WTC11 (cell line): Measurements from ENCODE around the gene TNPO3.
"Not testable (repeated sequence)": the region's sequence is repeated elsewhere in the genome, so short reads cannot be mapped to it uniquely, and the experiment has no call there.

Experiments used
- ATF1 ChIP-seq: sonication (generic); formaldehyde crosslinking; IDR thresholded peaks from 2 replicates; pipeline ENCODE4 v1.8.1; 2023; ENCODE audit warnings: mild to moderate bottlenecking, moderate library complexity, missing genetic modification reagents
- ATF6 ChIP-seq: sonication (generic); formaldehyde crosslinking; IDR thresholded peaks from 2 replicates; pipeline ENCODE4 v1.8.1; 2023; ENCODE audit warnings: mild to moderate bottlenecking, missing genetic modification reagents
- CREB1 ChIP-seq: sonication (generic); formaldehyde crosslinking; IDR thresholded peaks from 2 replicates; pipeline ENCODE4 v1.8.0; 2023; ENCODE audit warnings: mild to moderate bottlenecking, missing genetic modification reagents
- CTCF ChIP-seq: fragments of 200-600 bp; IDR thresholded peaks from 2 replicates; pipeline ENCODE4 v1.8.0; 2022; ENCODE audit warnings: antibody characterized with exemption
- FOXK1 ChIP-seq: sonication (generic); formaldehyde crosslinking; IDR thresholded peaks from 2 replicates; pipeline ENCODE4 v1.8.0; 2022; ENCODE audit warnings: mild to moderate bottlenecking, moderate library complexity, missing genetic modification reagents
- MAX ChIP-seq: sonication (generic); formaldehyde crosslinking; IDR thresholded peaks from 2 replicates; pipeline ENCODE4 v1.8.0; 2022; ENCODE audit warnings: mild to moderate bottlenecking, missing genetic modification reagents
- STAT6 ChIP-seq: sonication (generic); formaldehyde crosslinking; conservative IDR thresholded peaks from 2 replicates; pipeline ENCODE4 v1.8.1; 2023; ENCODE audit warnings: mild to moderate bottlenecking, low read depth, missing genetic modification reagents, moderate library complexity
- TP53 ChIP-seq: sonication (generic); formaldehyde crosslinking; IDR thresholded peaks from 2 replicates; pipeline ENCODE4 v1.8.1; 2023; ENCODE audit warnings: mild to moderate bottlenecking, missing genetic modification reagents

- not testable (repeated sequence) for TF ChIP-seq CREB1; MAX; CTCF; FOXK1 (CRISPR knock-in tag); STAT6; ATF6 (CRISPR knock-in tag); ATF1 (CRISPR knock-in tag); TP53
Measured at GRCh38 chr7:129038468-129038867, 16.4 kb downstream of the TNPO3 start.
